Suprapubic skin (tissue), 4 donors: Measurements from ENCODE around the gene VWA3B. TPM values are rescaled to one million over a fixed set of nuclear protein-coding genes. Genes with fewer than 3 reads are reported as not detected.

Experiments used
- DNase-seq, 2 donors: peaks; one replicate each; pipeline ENCODE4 v3.0.0-alpha.2; 2019; ENCODE audit warnings: low spot score in 2 of 2
- H3K27ac ChIP-seq: fragments of 200-600 bp; sonication (generic); one replicate; pipeline ENCODE4 v1.5.1; 2019
- H3K27me3 ChIP-seq: fragments of 200-600 bp; sonication (generic); one replicate; pipeline ENCODE4 v1.5.1; 2019
- H3K36me3 ChIP-seq: fragments of 200-600 bp; sonication (generic); one replicate; pipeline ENCODE4 v1.5.1; 2019
- H3K4me1 ChIP-seq: fragments of 200-600 bp; sonication (generic); one replicate; pipeline ENCODE4 v1.5.1; 2019
- H3K4me3 ChIP-seq: fragments of 200-600 bp; sonication (generic); one replicate; pipeline ENCODE4 v1.5.1; 2019; ENCODE audit warnings: mild to moderate bottlenecking
- H3K9me3 ChIP-seq: fragments of 200-600 bp; sonication (generic); one replicate; pipeline ENCODE4 v1.5.1; 2019
- EP300 ChIP-seq: sonication (generic); formaldehyde crosslinking; IDR thresholded peaks from one replicate; pipeline ENCODE4 v1.6.1; 2017; ENCODE audit warnings: antibody characterized with exemption
- POLR2A ChIP-seq, 2 donors: fragments of 450-650 bp; IDR thresholded peaks; one replicate each; pipeline ENCODE4 v1.6.1; 2017; ENCODE audit warnings: antibody characterized with exemption in 2 of 2, mild to moderate bottlenecking in 2 of 2, moderate library complexity in 2 of 2
- POLR2AphosphoS5 ChIP-seq, 3 donors: sonication (generic); formaldehyde crosslinking; IDR thresholded peaks; one replicate each; pipeline ENCODE4 v1.6.1; 2017; ENCODE audit warnings: antibody characterized with exemption in 3 of 3
- WGBS: methylation state at CpG from one replicate; pipeline ENCODE4 v1.1.5; 2018; 5-methylcytosine and 5-hydroxymethylcytosine counted together
- total RNA-seq, 4 donors: library from RNA; depleted of rRNA; stranded (reverse); fragments of >200 nt; gene quantifications; one replicate each; pipeline ENCODE4 v1.1.0, GENCODE V29; 2016
- TF ChIP-seq, protein P1 (sequence below), 2 donors: fragments of 200-600 bp in 1 of 2; fragments of 450-650 bp in 1 of 2; sonication (generic) in 1 of 2; IDR thresholded peaks; one replicate each; pipeline ENCODE4 v1.5.1; 2016 to 2019; ENCODE audit warnings: antibody characterized with exemption in 2 of 2, mild to moderate bottlenecking in 1 of 2, moderate library complexity in 1 of 2

VWA3B gene
- total RNA-seq, 4 donors from 2014 or later: not detected

DNA sequence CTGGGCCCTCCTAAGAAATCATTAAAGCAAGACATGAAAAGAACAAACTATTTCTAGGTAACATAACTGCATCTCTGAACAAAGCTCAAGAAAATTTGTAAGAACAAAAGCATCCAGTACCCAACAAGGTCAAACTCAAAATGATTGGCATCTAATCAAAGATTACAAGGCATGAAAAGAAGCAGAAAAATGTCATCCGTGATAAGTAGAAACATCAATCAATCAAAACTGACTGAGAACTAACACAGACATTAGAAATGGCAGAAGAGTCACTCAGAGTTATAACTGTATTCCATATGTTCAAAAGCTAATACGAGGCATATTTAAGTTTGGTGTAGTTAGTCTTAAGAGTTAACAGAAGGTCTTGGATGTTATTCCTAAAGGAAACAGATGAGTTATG, 80.9 kb downstream of the VWA3B start:
- no peaks in the 10 kb centered on the region for H3K36me3 ChIP-seq
- 88% methylated on average over 2 of the region's 2 CpGs for WGBS
- no peaks in the 10 kb centered on the region for H3K9me3 ChIP-seq
- H3K27me3 ChIP-seq: no peaks in the 10 kb centered on the region
- DNase-seq: no peak
- TF ChIP-seq EP300: no peak
- TF ChIP-seq POLR2AphosphoS5 (IDR thresholded peaks at IDR 0.05): no peak
- TF ChIP-seq POLR2A (IDR thresholded peaks at IDR 0.05): no peak
- TF ChIP-seq, protein P1, sequence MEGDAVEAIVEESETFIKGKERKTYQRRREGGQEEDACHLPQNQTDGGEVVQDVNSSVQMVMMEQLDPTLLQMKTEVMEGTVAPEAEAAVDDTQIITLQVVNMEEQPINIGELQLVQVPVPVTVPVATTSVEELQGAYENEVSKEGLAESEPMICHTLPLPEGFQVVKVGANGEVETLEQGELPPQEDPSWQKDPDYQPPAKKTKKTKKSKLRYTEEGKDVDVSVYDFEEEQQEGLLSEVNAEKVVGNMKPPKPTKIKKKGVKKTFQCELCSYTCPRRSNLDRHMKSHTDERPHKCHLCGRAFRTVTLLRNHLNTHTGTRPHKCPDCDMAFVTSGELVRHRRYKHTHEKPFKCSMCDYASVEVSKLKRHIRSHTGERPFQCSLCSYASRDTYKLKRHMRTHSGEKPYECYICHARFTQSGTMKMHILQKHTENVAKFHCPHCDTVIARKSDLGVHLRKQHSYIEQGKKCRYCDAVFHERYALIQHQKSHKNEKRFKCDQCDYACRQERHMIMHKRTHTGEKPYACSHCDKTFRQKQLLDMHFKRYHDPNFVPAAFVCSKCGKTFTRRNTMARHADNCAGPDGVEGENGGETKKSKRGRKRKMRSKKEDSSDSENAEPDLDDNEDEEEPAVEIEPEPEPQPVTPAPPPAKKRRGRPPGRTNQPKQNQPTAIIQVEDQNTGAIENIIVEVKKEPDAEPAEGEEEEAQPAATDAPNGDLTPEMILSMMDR (IDR thresholded peaks at IDR 0.05): no peak
- H3K4me3 ChIP-seq: no peak overlapping the region
- no peak overlapping the region for H3K27ac ChIP-seq
- peaks cover 11% of the 10 kb centered on the region for H3K4me1 ChIP-seq

DNA sequence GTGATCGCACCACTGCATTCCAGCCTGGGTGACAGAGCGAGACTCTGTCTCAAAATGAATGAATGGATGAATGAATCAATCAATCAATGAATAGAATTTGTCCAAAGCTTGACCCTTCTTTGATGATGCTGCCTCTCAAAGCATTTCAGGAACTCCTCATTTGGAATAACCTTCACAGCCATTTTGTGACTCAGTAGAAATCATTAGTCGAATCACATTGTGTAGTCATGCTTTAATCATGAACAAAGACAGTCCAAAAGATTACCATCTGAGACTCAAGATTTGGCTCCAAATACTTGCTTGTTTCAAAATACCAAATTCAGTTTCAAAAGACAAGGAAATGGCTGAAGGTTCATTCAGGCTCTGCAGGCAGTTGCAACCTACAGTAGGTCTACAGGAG, 83.1 kb downstream of the VWA3B start:
- DNase-seq: no peak
- Histone ChIP-seq H3K9me3 (no peaks in the 10 kb centered on the region), H3K27ac (no peak overlapping the region), H3K36me3 (no peaks in the 10 kb centered on the region), H3K4me1 (no peaks in the 10 kb centered on the region), H3K27me3 (no peaks in the 10 kb centered on the region), H3K4me3 (no peak overlapping the region)
- WGBS: 70% methylated on average over 3 of the region's 3 CpGs
- no peak for TF ChIP-seq POLR2AphosphoS5 (IDR thresholded peaks at IDR 0.05)
- no peak for TF ChIP-seq POLR2A (IDR thresholded peaks at IDR 0.05)
- TF ChIP-seq, protein P1 (IDR thresholded peaks at IDR 0.05): no peak
- no peak for TF ChIP-seq EP300

DNA sequence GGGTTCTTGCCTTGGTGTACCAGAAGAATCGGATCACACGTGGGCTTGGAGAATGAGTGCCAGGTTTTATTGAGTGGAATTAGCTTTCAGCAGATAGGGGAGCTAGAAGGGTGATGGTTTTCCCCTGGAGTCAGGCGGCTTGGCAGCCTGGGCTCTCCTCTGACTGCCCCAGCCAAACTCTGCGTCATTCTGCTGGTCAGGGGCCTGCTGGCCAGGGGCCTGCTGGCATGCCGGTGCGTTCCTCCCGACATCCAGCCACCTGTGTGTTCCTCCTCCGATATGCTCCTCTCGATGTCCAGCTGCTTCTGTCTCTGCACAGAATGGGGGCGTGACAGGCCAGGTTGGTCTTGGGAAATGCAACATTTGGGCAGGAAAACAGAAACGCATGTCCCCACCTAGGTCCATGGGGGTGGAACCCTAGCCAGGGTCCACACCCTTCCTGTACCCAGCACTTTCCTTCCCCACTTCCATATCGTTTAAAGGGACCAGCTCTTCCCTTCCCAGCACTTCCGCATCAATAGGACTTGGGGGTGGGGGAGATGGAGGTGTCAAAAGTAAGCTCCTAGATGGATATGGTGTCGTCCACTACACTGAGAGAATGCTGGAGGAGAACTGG, 85.3 kb downstream of the VWA3B start:
- Histone ChIP-seq H3K36me3 (no peaks in the 10 kb centered on the region), H3K27ac (no peak overlapping the region), H3K27me3 (peaks cover 5% of the 10 kb centered on the region), H3K4me1 (no peaks in the 10 kb centered on the region), H3K4me3 (no peak overlapping the region), H3K9me3 (no peaks in the 10 kb centered on the region)
- no peak for DNase-seq
- no peak for TF ChIP-seq POLR2AphosphoS5 (IDR thresholded peaks at IDR 0.05)
- TF ChIP-seq, protein P1 (IDR thresholded peaks at IDR 0.05): no peak
- TF ChIP-seq EP300: no peak
- TF ChIP-seq POLR2A (IDR thresholded peaks at IDR 0.05): no peak
- 91% methylated on average over 14 of the region's 14 CpGs for WGBS

DNA sequence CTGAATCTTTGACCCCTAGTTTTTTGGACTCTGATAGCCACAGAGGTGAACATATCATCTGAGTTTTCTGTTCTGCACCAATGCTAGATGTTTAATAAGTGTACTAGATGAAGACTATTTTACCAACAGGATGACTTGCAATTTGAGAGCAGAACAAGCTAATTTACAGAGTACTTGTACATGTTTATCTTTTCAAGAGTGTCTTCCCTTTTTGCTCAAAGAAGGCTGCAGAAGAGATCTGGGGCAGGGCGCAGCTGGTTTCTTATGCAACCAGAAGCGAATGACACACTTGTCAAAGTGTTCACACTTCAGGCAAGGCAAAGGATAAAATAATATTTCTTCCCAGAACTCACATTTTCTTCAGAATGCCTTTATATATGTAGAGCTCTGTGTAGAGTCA, 86.0 kb downstream of the VWA3B start:
- 84% methylated on average over 2 of the region's 2 CpGs for WGBS
- TF ChIP-seq POLR2AphosphoS5 (IDR thresholded peaks at IDR 0.05) (no peak), POLR2A (IDR thresholded peaks at IDR 0.05) (no peak), EP300 (no peak)
- TF ChIP-seq, protein P1 (IDR thresholded peaks at IDR 0.05): no peak
- H3K27ac ChIP-seq: no peak overlapping the region
- no peaks in the 10 kb centered on the region for H3K36me3 ChIP-seq
- H3K9me3 ChIP-seq: no peaks in the 10 kb centered on the region
- peaks cover 10% of the 10 kb centered on the region for H3K27me3 ChIP-seq
- no peak for DNase-seq
- H3K4me1 ChIP-seq: no peaks in the 10 kb centered on the region
- H3K4me3 ChIP-seq: no peak overlapping the region

DNA sequence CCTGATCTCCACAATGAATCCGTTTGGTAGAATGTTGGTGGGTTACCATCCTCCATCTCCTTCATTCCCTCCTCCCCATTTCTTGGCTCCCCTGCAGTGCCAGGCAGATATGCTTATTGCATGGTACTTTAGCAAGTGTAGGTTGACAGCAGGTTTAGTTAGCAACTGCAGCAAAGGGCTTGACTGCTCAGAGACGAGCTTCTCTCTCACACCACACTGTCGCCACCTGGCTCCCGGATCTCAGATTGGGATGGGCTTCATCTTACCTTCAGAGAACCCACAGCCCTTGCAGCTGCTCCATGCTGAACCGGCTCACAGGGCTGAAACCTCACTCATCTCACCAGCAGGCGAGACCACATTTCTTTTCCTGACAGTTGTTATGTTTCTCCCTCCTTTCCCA, 88.8 kb downstream of the VWA3B start:
- WGBS: 43% methylated on average over 6 of the region's 6 CpGs
- TF ChIP-seq EP300 (no peak), POLR2A (IDR thresholded peaks at IDR 0.05) (no peak)
- TF ChIP-seq, protein P1 (IDR thresholded peaks at IDR 0.05): no peak
- no peak for DNase-seq
- Histone ChIP-seq H3K4me1 (no peaks in the 10 kb centered on the region), H3K36me3 (no peaks in the 10 kb centered on the region), H3K4me3 (no peak overlapping the region), H3K27me3 (peaks cover 14% of the 10 kb centered on the region), H3K27ac (no peak overlapping the region), H3K9me3 (no peaks in the 10 kb centered on the region)
